ENCODE results near the gene HAT1. TPM values are rescaled to one million over a fixed set of nuclear protein-coding genes. Genes with fewer than 3 reads are reported as not detected.

The HAT1 gene
- total RNA-seq, 1 donor from 2014 or later = 33.8 TPM

DNA sequence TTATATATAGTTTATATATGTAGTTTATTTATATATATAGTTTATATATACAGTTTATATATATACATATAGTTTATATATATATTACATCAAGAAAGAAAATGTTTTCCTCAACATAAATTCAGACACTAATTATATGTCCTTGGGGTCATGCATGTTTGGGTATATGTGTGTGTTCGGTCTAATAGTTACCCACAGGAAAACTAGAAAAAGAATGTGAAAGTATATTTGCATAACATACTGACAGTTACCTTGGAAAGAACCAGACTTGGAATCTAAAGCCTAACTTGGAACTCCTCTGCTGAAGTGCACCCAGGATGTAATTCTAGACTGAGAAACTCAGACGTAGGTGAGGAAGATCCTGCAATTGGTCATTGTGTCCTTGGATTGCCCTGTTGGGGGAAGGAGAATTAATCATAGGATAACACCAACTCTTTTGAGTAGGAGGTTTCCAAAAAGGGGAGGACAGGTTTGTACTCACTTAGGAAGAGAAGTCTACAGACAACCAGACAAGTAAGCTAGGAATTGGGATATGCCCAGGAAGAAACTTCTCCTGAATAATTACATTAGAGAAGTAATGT, 19.3 kb upstream of the HAT1 start:
- TF ChIP-seq, protein P1, sequence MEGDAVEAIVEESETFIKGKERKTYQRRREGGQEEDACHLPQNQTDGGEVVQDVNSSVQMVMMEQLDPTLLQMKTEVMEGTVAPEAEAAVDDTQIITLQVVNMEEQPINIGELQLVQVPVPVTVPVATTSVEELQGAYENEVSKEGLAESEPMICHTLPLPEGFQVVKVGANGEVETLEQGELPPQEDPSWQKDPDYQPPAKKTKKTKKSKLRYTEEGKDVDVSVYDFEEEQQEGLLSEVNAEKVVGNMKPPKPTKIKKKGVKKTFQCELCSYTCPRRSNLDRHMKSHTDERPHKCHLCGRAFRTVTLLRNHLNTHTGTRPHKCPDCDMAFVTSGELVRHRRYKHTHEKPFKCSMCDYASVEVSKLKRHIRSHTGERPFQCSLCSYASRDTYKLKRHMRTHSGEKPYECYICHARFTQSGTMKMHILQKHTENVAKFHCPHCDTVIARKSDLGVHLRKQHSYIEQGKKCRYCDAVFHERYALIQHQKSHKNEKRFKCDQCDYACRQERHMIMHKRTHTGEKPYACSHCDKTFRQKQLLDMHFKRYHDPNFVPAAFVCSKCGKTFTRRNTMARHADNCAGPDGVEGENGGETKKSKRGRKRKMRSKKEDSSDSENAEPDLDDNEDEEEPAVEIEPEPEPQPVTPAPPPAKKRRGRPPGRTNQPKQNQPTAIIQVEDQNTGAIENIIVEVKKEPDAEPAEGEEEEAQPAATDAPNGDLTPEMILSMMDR (IDR thresholded peaks at IDR 0.05; ENCODE audit: unreplicated experiment) = no peak
- no peaks in the 10 kb centered on the region for H3K27me3 Mint-ChIP-seq (ENCODE audit: low read depth)
- H3K36me3 Mint-ChIP-seq = no peaks in the 10 kb centered on the region
- H3K9me3 Mint-ChIP-seq = no peaks in the 10 kb centered on the region
- H3K4me3 Mint-ChIP-seq = no peak overlapping the region
- no peak for DNase-seq (ENCODE audit: low spot score in 2 of 2, unreplicated experiment in 2 of 2)
- H3K4me1 Mint-ChIP-seq = no peaks in the 10 kb centered on the region
- H3K27ac Mint-ChIP-seq = no peak overlapping the region

DNA sequence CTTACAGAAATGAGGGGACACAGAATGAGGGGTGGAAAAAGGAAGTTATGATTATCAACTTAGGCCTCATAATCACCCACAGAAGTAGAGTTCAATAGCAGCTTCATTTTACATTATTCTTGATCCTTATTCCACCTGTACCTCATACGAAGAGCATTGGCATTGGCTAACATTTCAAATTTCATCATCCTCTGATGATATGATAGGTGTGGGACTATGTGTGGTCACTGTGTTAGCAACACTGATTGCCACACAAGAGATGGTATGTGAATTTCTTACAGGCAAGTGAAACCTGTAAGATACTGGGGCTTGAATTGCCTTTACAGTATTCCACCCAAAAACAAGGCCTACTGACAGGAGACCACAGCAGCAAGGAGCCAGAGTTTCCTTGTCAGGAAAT, 14.0 kb upstream of the HAT1 start:
- Mint-ChIP-seq H3K36me3 (no peaks in the 10 kb centered on the region), H3K9me3 (no peaks in the 10 kb centered on the region), H3K27ac (no peak overlapping the region), H3K4me1 (no peaks in the 10 kb centered on the region), H3K27me3 (ENCODE audit: low read depth) (no peaks in the 10 kb centered on the region), H3K4me3 (no peak overlapping the region)
- TF ChIP-seq, protein P1 (IDR thresholded peaks at IDR 0.05; ENCODE audit: unreplicated experiment) = no peak
- DNase-seq (ENCODE audit: low spot score in 2 of 2, unreplicated experiment in 2 of 2) = no peak

- Mint-ChIP-seq H3K9me3 (no peaks in the 10 kb centered on the region), H3K36me3 (no peaks in the 10 kb centered on the region), H3K27me3 (ENCODE audit: low read depth) (no peaks in the 10 kb centered on the region), H3K4me1 (no peaks in the 10 kb centered on the region), H3K27ac (no peak overlapping the region), H3K4me3 (no peak overlapping the region)
- TF ChIP-seq, protein P1 (IDR thresholded peaks at IDR 0.05; ENCODE audit: unreplicated experiment) = no peak
- no peak for DNase-seq (ENCODE audit: low spot score in 2 of 2, unreplicated experiment in 2 of 2)
Observed at GRCh38 chr2:171909266-171909665, 13.0 kb upstream of the HAT1 start.

GRCh38 chr2:171910494-171910893, 11.8 kb upstream of the HAT1 start:
- TF ChIP-seq, protein P1 (IDR thresholded peaks at IDR 0.05; ENCODE audit: unreplicated experiment) = no peak
- no peak for DNase-seq (ENCODE audit: low spot score in 2 of 2, unreplicated experiment in 2 of 2)
- Mint-ChIP-seq H3K4me1 (no peaks in the 10 kb centered on the region), H3K4me3 (no peak overlapping the region), H3K36me3 (no peaks in the 10 kb centered on the region), H3K27me3 (ENCODE audit: low read depth) (no peaks in the 10 kb centered on the region), H3K9me3 (no peaks in the 10 kb centered on the region), H3K27ac (no peak overlapping the region)

- Mint-ChIP-seq H3K4me3 (no peak overlapping the region), H3K27me3 (ENCODE audit: low read depth) (no peaks in the 10 kb centered on the region), H3K4me1 (no peaks in the 10 kb centered on the region), H3K9me3 (no peaks in the 10 kb centered on the region), H3K36me3 (no peaks in the 10 kb centered on the region), H3K27ac (no peak overlapping the region)
- no peak for DNase-seq (ENCODE audit: low spot score in 2 of 2, unreplicated experiment in 2 of 2)
- TF ChIP-seq, protein P1 (IDR thresholded peaks at IDR 0.05; ENCODE audit: unreplicated experiment) = no peak
Observed at GRCh38 chr2:171913517-171913916, 8.7 kb upstream of the HAT1 start.

DNA sequence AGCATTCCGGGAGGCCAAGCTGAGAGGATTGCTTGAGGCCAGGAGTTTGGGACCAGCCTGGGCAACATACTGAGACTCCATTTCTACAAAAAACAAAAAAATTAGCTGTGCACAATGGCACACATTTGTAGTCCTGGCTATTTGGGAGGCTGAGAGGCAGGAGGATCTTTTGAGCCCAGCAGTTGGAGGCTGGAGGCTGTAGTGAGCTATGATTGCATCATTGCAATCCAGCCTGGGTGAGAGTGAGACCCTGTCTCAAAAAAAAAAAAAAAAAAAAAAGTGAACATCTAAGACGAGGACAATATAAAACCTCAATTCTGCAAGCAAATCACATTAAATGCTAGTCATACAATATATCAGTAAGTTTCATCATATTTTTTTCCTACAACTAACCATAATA, 2.8 kb upstream of the HAT1 start:
- no peak overlapping the region for H3K27ac Mint-ChIP-seq
- TF ChIP-seq, protein P1 (IDR thresholded peaks at IDR 0.05; ENCODE audit: unreplicated experiment) = no peak
- H3K27me3 Mint-ChIP-seq (ENCODE audit: low read depth) = no peaks in the 10 kb centered on the region
- H3K36me3 Mint-ChIP-seq = no peaks in the 10 kb centered on the region
- H3K9me3 Mint-ChIP-seq = no peaks in the 10 kb centered on the region
- H3K4me3 Mint-ChIP-seq = no peak overlapping the region
- peaks cover 15% of the 10 kb centered on the region for H3K4me1 Mint-ChIP-seq
- DNase-seq (ENCODE audit: low spot score in 2 of 2, unreplicated experiment in 2 of 2) = no peak
